GM19463 (cell line): ENCODE measurements around the gene TEX53.

Experiments used
- ATAC-seq: cut with Tn5 transposase; IDR thresholded peaks from one replicate; pipeline ENCODE4 v1.9.1; 2021; ENCODE audit warnings: mild to moderate bottlenecking, moderate library complexity; ENCODE audit not compliant: unreplicated experiment

Gene TEX53

DNA sequence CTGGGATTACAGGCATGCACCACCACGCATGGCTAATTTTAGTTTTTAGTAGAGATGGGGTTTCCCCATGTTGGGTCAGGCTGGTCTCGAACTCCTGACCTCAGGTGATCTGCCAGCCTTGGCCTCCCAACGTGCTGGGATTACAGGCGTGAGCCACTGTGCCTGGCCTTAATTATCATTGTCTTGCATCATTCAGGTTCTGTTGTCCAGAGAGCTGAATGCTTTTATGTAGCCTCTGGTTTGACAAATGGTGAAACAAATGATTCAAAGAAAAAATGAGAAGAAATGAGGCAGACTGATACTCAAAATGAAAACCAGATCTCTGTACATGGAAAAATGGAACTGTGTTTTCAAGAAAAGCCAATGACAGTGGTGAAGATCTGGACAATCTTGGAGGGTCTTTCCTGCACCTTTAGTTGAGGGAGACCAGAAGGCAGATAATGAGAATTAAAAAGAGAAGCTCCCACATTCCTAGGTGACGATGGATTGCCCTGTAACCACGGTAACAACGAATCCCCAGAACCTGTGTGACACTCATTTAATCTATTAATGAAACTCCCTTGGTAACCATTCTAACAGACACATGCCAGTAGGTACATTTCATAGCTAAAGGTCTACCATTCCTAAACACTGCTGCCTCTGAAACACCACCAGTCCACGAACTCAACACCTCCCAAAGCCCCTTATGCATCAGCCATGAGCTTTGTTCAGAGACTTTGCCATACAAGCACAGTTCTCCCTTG lies 22.8 kb upstream of the TEX53 start:
- ATAC-seq: no peak

DNA sequence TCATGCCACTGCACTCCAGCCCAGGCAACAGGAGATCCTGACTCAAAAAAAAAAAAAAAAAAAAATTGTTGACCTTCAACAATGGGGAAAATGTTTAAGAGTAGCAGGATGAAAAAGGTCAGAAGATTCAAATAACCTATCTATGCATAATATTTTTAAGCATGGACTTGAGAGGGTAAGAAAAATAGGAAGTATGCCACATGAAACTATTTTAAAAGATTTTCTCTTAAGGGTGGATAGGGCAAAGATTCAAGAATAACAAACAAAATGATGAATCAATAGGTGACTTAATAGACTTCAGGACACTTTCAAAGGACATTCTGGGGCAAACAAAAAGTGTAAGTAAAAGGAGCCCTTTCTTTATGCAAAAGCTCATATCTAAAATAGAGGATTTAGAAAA lies 21.2 kb upstream of the TEX53 start:
- ATAC-seq: no peak

GRCh38 chr9:114678130-114678529 lies 20.5 kb upstream of the TEX53 start:
- ATAC-seq: no peak

DNA sequence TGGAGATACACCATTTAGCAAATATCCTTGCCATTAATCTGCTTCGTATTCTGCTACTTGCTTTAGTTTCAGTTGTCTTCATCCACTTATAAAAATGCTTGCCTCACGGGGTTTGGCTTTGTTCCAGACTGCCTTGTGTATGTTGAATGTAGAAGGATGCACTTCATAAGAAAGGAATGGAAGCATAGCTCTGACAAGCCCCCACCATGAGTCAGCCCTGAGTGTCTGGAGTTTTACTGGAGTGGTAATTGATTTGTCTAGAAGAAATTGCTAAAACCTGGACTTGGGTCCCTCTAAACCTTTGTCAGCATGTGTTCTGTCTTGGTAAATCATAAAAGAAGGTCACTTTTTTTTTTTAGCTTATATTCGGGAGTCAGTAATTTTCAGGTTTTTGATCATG lies 19.8 kb upstream of the TEX53 start:
- no peak for ATAC-seq

DNA sequence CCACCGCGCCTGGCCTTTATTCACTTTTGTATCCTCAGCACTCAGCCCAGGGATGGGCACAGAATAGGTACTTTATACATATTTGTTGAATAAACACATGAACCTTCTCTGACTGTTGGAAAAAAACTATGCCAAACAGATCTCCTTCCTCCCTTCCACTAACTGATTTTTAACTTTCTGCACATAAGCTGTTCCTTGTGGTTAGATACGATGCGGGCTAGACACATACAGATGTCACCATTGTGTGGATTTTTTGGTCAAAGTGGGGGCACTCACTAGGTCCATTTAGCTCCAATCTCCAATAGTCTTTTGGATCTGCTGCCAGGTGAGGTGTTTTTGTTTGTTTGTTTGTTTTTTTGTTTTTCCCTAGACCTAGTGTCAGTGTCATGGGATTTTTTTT lies 19.3 kb upstream of the TEX53 start:
- ATAC-seq: no peak

- no peak for ATAC-seq
These were observed 17.4 kb upstream of the TEX53 start for GRCh38 chr9:114674798-114675540.

DNA sequence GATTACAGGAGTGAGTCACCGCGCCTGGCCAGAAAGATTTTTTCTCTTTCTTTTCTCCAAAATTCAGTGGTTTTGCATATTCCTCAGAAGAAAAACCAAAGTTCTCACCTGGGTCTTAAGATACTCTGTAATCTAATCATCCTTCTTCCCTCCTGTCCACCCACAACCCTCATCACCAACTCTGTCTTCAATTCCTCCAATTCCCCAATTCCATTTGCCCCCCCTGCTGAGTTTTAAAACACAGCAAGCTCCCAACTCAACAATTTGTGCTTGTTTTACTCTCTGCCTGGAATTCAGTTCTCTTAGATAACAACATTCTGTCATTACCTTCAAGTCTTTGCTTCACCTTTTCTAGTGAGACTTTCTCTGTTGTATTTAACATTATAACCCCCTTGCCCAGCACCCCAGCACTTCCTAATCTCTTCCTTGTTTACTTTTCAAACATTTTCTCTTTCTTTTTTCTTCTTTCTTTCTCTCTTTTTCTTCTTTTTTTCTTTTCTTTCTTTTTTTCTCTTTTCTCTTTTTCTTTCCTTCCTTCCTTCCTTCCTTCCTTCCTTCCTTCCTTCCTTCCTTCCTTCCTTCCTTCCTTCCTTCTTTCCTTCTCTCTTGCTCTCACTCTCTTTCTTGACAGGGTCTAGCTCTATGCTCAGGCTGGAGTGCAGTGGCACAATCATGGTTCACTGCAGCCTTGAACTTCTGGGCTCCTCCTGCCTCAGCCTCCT lies 16.6 kb upstream of the TEX53 start:
- no peak for ATAC-seq

DNA sequence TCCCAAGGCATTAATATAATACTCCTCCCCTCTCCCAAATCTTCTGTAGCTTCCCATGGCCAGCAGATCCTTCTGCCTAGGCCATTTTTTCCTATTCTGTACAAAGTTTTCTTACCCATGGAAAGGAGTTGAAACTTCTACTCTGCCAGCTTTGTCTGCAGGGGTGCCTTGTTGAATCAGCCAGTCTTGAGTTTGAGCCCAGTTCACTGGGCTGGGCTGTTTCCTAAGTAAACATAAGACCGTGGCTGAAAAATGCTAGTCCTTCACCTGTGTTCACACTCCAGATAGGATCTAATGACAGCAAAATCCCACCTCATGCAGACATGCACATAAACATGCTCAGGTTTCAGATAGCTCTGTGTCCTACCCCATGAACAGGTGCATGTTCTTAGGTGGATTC lies 14.0 kb upstream of the TEX53 start:
- no peak for ATAC-seq

GRCh38 chr9:114669961-114670360 lies 12.4 kb upstream of the TEX53 start:
- no peak for ATAC-seq

GRCh38 chr9:114668146-114668545 lies 10.5 kb upstream of the TEX53 start:
- no peak for ATAC-seq

DNA sequence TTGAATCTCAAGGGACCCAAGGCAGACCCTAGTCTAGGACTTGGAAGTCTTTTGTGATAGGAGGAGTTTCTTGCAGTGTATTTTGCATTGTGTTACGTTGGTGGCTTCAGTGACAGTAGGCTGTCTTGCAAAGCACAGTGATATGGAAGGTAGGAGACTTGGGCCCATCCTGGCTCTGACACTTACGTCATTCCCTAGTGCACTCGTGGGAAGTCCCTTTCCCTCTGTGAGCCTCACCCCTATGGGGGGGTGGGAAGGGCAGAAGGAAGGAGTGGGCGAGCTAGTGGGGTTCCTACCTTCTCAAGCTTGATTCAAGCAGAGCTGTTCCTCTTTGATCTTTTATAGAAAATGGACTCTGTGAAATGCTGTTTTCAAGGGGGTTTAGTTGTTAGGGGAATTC lies 9.2 kb upstream of the TEX53 start:
- no peak for ATAC-seq

GRCh38 chr9:114666401-114666800 lies 8.8 kb upstream of the TEX53 start:
- no peak for ATAC-seq

DNA sequence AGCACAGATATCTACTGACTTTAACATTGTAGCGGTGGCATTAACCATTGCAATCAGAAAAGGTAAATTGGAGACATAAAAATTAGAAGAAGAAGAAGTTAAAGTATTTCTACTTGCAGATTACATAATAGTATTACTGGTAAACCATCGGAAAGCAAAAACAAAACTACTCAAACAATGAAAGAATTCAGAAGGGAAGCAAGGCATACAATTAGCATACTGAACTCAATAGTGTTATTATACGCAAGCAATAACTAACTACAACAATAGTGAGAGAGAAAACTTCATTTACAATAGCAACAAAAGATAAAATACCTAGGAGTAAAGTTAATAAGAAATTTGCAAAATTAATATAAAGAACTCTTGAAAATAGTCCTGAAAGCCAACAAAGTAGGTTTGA lies 6.6 kb upstream of the TEX53 start:
- no peak for ATAC-seq

DNA sequence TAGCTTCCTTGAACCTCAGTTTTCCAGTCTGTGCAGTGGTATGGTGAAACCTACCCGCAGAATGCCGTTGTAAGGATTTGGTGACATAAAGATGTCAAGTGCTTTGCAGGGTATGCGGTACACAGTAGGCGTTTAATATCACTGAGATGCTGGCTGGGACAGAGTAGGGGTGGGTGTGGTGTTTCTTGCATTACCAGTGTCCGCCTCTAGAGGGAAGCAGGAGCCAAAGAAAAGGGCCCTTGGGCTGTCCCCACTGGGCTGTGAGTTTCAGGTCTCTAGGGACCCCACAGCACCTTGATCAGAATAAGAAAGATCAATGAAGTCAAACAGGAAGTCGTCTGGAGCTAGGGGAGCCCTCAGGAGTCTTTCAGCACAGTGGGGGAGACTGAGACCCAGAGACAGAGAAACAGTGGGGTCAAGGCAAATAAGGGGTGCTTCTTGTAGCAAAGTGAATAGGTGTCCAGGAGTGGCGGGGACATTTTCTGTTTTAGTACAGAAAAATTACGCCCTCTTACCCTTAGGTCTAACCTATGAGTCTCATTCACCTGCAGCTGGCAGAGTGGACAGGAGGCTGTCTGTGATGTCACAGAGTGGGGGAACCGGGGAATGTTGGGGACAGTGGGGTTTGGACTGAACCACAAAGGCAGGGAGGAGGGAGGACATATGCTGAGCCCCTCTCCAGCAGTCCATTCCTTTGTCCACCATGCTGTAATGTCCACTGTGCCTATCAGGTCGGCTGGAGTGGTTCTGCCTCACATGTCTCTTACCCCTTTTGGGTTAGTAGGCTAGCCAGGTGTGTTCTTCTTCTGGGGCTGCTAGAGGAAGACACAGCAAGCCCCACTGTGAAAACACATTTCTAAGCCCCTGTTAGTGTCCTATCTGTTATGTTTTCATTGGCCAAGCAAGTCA lies 4.7 kb upstream of the TEX53 start:
- ATAC-seq: peak; percentile 81

DNA sequence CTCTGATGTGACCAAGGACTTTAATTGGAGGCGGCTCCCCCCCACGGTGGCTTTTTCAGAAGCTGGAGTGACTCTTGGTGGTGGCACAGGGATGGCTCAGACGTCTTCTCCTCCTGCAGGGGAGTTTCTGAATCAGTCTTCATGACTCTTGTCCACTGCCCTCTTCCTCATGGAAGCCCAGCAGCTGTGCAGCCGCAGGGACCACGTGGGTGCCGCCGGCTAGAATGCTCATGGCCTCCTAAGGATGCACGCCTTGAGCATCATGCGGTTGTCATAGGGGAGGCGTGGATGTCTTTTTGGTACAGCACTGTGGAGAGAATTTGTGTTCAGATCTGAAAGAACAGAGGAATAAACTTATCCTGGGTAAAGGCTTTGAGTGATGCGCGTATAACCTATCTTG lies 1.3 kb downstream of the TEX53 start:
- no peak for ATAC-seq

- no peak for ATAC-seq
These were observed 1.9 kb downstream of the TEX53 start for GRCh38 chr9:114655689-114656088.

GRCh38 chr9:114653556-114654159 lies 3.9 kb downstream of the TEX53 start:
- ATAC-seq: peak; percentile 61

GRCh38 chr9:114652776-114653555 lies 4.6 kb downstream of the TEX53 start:
- no peak for ATAC-seq

DNA sequence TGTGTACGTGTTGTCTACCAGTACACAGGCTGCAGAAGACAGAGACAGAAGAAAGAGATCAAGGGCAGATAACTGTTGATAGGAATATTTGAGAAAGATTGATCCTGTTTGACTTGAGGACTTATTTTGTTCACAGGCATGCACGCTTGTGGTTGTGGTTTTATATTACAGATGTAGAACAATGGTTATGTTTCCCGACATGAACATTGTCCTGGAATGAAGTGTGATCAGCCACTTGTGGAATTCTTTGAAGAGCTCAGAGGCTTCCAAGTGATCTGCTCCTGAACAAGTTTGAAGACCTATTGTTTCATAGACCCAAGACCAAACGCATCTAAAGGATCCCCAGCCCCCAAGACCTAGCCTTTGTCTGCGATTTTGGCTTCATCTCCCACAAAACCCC lies 13.7 kb downstream of the TEX53 start:
- no peak for ATAC-seq

DNA sequence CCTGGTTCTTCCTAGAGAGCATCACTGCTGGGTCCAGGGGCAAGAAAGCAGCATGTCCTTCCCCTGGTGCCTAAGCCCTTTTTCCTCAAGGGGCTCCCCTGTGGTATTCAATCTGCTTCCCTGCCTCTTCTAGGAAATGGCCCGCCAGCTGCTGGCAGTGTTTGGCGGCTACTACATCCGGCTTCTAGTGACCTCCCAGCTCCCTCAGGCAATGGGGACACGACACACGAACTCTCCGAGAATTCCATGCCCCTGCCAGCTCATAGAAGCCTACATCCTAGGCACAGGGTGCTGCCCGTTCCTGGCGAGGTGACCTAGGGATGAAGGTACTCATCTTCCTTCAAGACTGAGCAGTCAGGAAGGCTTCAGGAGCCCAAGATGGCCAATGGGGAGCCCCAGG lies 14.6 kb downstream of the TEX53 start:
- no peak for ATAC-seq
